GM18517 (cell line): ENCODE results near the gene CSTF2T.

Source experiments
- ATAC-seq: cut with Tn5 transposase; IDR thresholded peaks from one replicate; pipeline ENCODE4 v1.9.1; 2021; ENCODE audit warnings: mild to moderate bottlenecking, moderate library complexity; ENCODE audit not compliant: unreplicated experiment

Gene CSTF2T

DNA sequence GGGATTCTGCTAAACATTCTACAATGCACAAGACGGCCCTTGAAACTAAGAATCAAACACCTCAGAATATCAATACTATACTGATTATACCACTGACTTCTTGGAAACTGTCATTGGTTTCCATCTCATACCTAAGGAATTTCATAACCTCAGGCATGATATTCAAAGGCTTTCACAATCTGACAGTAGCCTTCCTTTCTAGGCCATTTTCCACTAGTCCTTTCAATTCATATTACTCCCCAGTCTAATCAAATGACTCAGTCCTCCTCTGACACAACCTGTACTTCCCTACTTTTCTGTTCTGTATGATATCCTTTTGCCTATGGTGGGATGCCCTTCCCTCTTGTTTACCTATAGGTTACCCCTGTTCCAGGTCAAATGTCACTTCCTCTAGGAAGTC lies 48.3 kb downstream of the CSTF2T start:
- no peak for ATAC-seq

DNA sequence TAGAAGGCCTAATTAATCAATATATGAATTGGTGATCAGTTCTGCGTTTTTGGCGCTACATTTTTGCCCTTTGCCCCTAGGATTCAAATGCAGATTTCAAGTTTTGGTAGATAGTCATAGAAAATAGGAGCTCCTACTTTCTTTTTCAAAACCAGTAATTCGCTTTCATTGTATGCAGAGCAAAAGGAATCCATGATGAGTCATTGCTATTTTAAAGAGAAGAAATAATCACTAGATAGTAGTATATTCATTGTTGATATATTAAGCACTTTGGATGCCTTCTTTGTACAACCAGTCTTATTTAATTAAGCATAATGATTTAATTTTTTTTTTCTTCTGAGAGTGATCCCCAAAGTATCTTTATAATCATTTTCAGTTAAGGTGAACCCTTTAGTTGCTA lies 50.3 kb downstream of the CSTF2T start:
- ATAC-seq: no peak
